CMK (cell line): ENCODE data around the gene LRRC26.

Experiments
- DNase-seq: peaks from one replicate; pipeline ENCODE4 v3.0.0-alpha.2; 2010; ENCODE audit warnings: low read depth

The LRRC26 gene

GRCh38 chr9:137182836-137183235, 13.0 kb upstream of the LRRC26 start:
- DNase-seq, result no peak

DNA sequence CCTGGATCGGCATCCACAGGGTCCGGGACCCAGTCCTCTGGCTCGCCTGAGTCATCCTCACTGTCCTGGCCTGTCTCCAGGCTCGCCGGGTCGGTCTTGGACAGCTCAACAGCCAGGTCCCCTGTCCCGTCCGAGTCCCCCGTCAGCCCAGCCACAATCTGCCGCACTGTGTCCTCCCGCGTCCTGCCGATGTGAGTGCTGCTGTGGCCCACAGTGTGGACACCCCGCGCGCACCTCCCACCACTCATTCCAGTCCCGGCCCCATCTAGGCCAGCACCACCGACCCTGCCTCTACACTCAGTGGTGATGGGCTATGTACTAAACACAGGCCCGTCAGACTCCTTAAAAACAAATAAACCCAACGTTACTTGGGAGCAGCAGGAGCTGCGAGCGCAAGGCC, 11.8 kb upstream of the LRRC26 start:
- no peak for DNase-seq

DNA sequence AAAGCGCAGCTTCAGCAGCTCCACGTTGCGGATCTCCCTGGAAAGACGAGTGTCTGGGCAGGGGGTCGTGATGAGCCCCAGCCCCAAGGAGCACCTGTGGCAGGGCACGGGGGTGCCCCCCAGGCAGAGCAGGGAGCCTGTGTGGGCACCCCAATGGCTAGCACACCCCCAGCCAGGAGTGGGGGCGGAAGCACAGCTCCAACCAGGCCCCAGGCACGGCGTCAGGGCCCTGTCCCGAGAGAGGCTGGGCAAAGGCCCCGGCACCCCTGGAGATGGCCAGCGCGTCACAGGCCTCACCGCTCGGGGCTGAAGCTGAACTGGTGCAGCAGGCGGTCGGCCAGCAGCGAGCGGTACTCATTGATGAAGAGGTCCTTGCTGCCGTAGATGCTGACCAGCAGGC, 10.6 kb upstream of the LRRC26 start:
- no peak for DNase-seq

- DNase-seq, result no peak
Measured at GRCh38 chr9:137179761-137180160, 9.9 kb upstream of the LRRC26 start.

- DNase-seq, result no peak
Measured at GRCh38 chr9:137178939-137179630, 9.2 kb upstream of the LRRC26 start.

DNA sequence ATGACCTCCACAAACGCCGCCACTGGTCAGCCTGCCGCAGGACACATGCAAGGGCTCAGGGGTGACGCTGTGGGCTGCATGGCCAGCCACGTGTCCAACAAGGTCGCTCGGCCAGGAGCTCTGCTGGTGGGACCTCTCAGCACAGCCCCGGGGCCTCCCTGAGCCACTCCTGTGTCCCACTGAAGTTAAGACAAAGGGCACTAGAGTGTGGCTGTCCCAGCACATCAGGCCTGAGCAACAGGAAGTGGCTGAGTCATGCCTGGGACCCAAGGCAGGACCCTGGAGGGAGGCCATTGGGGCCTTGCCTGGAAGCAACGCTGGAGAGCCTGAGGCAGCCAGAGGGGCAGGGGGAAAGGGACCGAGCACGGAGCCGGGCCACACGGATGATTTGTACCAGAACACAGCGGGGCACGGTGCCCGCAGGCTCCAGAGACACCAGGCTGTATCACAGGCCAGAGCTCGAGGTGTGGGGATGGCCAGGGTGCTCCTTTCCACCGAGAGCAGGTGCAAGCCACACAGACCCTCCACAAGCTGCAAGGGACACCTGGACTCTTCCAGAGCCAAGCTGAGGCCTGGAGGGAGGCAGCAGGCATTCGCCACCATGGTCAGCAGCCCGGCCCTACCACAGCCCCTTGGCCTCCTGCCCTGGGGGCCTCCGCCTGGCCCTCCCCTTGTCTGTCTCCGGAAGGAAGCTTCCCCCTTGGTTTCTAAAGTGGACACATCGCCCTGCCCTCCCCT, 8.5 kb upstream of the LRRC26 start:
- DNase-seq, result no peak

DNA sequence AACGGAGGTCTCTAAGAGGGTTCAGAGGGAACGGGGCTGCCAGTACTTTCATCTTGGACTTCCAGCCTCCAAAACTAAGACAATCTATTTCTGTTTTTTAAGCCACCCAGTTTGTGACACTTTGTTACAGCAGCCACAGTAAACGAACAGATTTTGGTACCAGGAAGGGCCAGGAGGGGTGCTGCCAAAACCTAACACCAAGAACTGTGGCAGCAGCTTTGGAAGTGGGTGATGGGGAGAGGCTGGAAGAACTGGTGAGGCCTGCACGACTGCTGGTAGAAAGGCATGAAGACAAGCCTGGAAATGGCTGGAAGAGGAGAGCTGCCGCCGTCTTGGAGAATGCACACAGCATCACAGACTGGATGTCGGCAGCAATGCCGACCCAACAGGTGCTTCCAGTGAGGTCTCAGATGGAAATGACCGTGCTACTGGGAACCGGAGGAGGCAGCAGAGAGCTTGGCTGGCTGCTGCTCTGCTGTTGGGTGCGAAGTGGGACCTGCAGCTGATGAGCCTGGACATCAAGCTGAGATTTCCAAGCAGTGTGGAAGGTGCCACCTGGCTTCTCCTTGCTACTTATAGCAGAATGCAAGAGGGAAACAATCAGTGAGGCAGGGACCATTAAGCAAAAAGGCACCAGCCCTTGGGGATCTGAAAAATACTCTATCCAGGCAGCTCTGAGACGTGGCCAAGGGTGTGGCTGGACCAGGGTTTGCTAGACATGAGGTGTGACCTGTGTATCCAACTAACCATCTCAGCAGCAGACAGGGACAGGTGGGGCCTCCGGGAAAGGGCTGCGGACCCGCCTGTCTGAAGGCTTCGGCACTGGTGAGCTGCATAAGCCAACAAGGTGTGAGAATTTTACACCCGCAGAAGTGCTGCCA, 6.7 kb upstream of the LRRC26 start:
- DNase-seq, result no peak

- DNase-seq, result no peak
Measured at GRCh38 chr9:137175345-137175961, 5.6 kb upstream of the LRRC26 start.

GRCh38 chr9:137174722-137175293, 5.0 kb upstream of the LRRC26 start:
- no peak for DNase-seq

DNA sequence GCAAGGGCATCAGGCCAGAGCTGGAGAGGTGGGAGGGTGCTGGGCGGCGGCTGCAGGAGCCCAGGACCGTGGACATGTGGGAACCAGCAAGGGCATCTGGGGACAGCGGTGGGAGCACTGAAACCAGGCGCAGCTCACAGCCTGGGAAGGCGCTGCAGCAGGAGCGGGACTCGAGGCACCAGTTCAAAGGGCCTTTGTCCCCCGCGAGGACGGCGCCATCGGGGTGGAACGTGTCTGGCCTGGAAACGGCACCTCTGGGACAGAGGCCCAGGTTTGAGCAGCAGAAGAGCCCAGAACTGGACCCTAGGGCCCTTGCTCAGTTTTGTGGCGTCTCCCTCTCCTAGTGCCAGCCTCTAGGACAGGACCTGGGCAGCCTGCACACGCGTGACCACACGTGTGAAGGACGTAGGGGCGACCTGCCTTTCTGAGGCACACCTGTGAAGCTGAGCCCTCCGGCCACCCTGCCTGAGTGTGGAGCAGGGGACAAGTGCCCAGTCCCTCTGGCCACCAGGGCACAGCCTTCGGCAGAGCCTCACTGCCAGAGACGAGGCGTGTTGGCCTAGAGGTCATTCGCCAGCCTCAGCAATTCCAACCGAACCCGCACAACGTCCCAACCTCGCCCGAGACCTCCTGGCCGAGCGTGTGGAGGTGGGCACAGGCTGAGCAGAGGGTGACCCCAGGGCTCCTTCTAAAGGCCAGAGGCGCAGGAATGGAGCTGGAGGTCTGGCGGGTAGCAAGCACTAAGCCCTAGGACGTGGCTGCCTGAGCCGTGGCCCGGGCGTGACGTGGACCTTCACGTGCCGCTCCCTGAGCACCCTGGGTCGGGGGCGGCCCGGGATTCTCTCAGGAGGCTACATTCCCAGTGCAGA, 4.2 kb upstream of the LRRC26 start:
- no peak for DNase-seq

DNA sequence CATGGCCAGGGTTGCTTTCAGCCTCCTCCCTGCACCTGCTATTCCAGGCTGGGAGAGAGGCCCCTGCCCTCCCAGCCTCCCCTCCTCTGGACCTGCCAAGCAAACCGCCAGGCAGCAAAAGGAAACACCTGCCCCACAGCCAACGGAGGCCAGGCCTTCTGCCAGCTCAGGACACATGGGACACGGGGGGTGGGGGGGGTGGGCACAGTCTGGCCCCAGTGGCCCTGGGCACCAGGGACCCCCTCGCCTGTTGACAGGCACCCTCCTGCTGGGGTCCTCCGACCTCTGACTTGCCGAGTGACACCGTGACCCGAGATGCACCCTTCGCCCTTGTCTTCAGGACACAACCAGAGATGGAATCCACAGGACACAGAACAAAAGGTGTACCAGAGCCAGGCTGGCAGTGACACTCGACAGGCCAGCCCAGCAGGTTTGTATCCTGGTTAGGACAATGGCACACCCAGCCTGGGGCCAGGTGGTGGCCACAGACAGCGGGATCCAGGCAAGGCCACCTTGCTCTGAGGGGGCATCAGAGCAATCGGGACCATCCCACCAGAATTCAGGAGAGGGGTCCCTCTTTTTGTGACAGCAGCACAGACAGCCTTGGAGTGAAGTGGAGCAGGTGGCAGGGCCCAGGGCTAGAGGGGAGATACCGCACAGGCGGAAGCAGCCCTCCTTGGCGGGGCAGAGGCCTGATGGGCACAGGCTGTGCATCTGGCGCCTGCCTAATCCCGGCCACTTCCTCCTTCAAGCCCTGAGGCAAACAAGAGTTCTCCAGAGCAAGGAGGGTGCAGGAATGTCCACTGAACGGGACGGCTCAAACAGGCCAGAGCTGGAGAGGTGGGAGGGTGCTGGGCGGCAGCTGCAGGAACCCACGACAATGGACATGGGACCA, 3.3 kb upstream of the LRRC26 start:
- no peak for DNase-seq

DNA sequence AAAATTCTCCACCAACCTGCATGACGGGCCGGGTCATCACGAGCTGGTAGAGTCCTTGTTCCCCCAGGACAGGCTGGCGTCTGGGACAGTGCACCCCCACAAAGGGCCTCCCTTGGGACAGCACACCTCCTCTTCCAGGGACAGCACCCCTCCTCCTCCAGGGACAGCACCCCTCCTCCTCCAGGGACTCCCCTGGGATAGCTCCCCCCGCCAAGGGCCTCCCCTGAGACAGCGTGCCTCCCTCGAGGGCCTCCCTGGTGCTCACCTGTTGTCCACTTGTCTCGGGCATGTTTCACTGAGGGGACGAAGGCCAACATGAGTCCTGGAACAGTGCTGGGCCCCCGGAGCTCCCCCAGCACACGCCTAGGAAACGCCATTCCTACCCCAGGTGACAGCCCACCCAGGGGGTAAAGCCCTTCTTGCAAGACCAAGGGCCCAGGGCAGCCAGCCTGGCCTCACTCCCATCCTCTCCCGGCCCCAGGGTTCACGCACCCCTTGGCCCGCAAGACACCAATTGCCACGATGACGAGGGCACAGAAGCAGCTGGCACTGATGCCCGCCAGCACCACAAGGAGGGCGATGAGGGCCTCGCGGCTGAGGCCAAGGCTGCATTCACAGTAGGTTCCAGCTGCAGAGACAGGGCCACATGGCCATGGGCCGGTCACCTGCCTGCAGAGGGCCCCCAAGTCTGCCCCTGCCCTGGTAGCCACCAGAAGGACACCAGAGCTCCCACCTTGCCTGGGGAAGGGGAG, 1.5 kb upstream of the LRRC26 start:
- DNase-seq, result no peak

DNA sequence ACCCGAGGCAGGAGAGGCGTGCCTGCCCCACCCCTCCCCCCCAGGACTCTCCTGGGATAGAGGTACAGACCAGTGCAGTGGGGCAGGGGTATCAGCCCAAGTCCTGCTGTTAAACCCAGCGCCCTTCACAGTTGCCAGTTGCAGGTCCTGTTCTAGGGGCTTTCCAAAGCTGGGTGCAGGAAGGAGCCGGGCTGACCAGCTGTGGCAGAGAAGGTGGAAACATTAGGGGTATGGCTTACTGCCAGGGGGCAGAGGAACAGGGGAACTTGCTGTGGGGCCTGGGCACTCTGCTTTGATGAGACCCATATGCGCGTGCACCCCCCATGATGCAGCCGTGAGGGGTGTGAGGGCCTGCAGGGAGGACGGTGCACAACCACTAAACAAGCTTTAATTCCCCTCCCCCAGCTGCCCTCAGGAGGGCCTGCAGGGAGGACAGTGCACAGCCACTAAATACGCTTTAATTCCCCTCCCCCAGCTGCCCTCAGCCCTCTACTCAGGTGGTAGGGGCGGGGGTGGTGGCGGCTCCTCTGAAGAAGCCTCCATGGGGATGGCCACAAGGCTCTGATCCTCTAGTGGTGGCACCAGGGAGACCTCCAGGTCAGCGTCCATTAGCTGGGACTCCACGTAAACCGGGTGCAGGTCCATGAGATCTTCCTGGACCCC, 766 bp upstream of the LRRC26 start:
- DNase-seq, result no peak

DNA sequence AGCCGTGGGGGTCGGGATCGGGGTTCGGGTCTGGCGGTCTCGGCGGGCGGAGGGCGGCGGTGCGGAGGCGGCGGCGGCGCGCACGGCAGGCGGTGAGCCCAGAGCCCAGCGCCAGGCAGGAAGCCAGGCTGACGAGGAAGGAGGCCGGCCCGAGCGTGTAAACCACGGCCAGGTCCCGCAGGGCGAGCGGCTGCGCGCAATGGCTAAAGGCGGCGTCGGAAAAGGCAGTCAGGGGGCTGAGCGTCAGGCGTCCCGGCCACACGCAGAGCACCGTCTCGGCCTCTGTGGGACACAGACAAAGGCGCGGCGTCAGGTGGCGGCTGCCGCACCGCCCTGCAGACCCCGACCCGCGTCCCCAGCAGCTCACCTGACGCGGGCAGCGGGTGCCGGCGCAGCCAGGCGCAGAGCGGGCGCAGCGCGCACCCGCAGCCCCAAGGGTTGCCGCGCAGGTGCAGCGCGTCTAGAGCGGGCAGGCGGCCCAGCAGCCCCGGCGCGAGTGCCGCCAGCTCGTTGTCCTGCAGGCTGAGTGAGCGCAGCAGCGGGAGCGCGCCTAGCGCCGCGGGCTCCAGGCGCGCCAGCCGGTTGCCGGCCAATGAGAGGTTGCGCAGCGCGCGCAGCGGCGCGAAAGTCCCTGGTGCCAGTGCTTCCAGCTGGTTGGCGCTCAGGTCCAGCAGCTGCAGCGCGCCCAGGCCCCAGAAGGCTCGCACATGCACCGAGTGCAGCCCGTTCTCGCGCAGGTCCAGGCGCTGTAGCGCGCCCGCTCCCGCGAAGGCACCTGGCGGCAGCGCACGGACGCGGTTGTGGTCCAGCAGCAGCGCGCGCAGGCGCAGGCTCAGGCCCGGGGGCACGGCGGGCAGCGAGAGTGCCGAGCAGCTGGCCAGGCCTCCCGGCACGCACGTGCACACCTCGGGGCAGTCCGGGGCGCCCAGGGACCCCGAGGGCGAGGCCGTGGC, 671 bp downstream of the LRRC26 start:
- DNase-seq, result no peak

DNA sequence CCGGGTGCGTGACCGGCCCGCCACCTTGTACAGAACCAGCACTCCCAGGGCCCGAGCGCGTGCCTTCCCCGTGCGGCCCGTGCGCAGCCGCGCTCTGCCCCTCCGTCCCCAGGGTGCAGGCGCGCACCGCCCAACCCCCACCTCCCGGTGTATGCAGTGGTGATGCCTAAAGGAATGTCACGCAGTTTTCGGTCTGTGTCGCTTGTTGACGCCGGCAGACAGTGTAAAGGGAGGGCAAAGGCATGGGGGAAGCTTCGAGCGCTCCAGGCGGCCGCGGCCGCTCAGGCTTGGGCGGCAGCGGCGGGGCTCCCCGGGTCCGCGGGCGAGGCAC, 1.3 kb downstream of the LRRC26 start:
- DNase-seq, result no peak

GRCh38 chr9:137167747-137168572, 1.9 kb downstream of the LRRC26 start:
- DNase-seq, result peak; percentile 75

GRCh38 chr9:137167277-137167746, 2.5 kb downstream of the LRRC26 start:
- no peak for DNase-seq
